ENCODE data around the gene CSF3R. TPM values are rescaled to one million over a fixed set of nuclear protein-coding genes. Genes with fewer than 3 reads are reported as not detected.

CSF3R gene
- total RNA-seq, 2 experiments from 2014 or later, result 3.7 to 4.1 TPM

GRCh38 chr1:36433102-36433501 lies 49.6 kb downstream of the CSF3R start:
- intact Hi-C loops (cut with DNase I, micrococcal nuclease), result no loop called here
- CTCF ChIA-PET, result no interaction called here

GRCh38 chr1:36432616-36433015 lies 50.1 kb downstream of the CSF3R start:
- H3K4me3 ChIP-seq (ENCODE audit: low read length), result no peak overlapping the region
- no peaks in the 10 kb centered on the region for H3K27me3 Mint-ChIP-seq
- CTCF ChIA-PET, result no interaction called here
- H3K9me3 Mint-ChIP-seq, result no peaks in the 10 kb centered on the region
- no peak overlapping the region for H3K27ac Mint-ChIP-seq
- no peaks in the 10 kb centered on the region for H3K27me3 ChIP-seq (ENCODE audit: control insufficient read depth in 1 of 2, insufficient read depth in 2 of 2, low read length in 2 of 2)
- H3K36me3 Mint-ChIP-seq (ENCODE audit: low read depth), result no peaks in the 10 kb centered on the region
- H3K27ac ChIP-seq (ENCODE audit: low read depth in 1 of 2, low read length in 2 of 2), result no peak overlapping the region
- POLR2A ChIA-PET, result no interaction called here
- H3K4me1 ChIP-seq (ENCODE audit: insufficient read depth, low read length), result no peaks in the 10 kb centered on the region
- no peaks in the 10 kb centered on the region for H3K4me1 Mint-ChIP-seq (ENCODE audit: low read depth)
- H3K36me3 ChIP-seq (ENCODE audit: insufficient read depth, low read length), result no peaks in the 10 kb centered on the region
- intact Hi-C loops (cut with DNase I, micrococcal nuclease), result no loop called here
- no peaks in the 10 kb centered on the region for H3K9me3 ChIP-seq (ENCODE audit: control insufficient read depth in 1 of 2, insufficient read depth in 1 of 2, low read length in 2 of 2)
- no peak for TF ChIP-seq CTCF (IDR thresholded peaks at IDR 0.05)
- ATAC-seq (ENCODE audit: poor library complexity) (no peak), DNase-seq (no peak)
- no peak overlapping the region for H3K4me3 Mint-ChIP-seq

More at GRCh38 chr1:36433102-36433501, 49.6 kb downstream of the CSF3R start:
- Histone ChIP-seq H3K4me1 (ENCODE audit: insufficient read depth, low read length) (no peaks in the 10 kb centered on the region), H3K4me3 (ENCODE audit: low read length) (no peak overlapping the region), H3K27ac (ENCODE audit: low read depth in 1 of 2, low read length in 2 of 2) (no peak overlapping the region), H3K27me3 (ENCODE audit: control insufficient read depth in 1 of 2, insufficient read depth in 2 of 2, low read length in 2 of 2) (no peaks in the 10 kb centered on the region), H3K36me3 (ENCODE audit: insufficient read depth, low read length) (no peaks in the 10 kb centered on the region), H3K9me3 (ENCODE audit: control insufficient read depth in 1 of 2, insufficient read depth in 1 of 2, low read length in 2 of 2) (no peaks in the 10 kb centered on the region)
- TF ChIP-seq CTCF (IDR thresholded peaks at IDR 0.05), result no peak
- Mint-ChIP-seq H3K9me3 (no peaks in the 10 kb centered on the region), H3K4me3 (no peak overlapping the region), H3K36me3 (ENCODE audit: low read depth) (no peaks in the 10 kb centered on the region), H3K27me3 (no peaks in the 10 kb centered on the region), H3K4me1 (ENCODE audit: low read depth) (no peaks in the 10 kb centered on the region), H3K27ac (no peak overlapping the region)
- ATAC-seq (ENCODE audit: poor library complexity) (no peak), DNase-seq (no peak)
- POLR2A ChIA-PET, result no interaction called here

GRCh38 chr1:36425791-36426190 lies 56.9 kb downstream of the CSF3R start:
- H3K27ac Mint-ChIP-seq, result no peak overlapping the region
- H3K4me3 Mint-ChIP-seq, result no peak overlapping the region
- H3K36me3 Mint-ChIP-seq (ENCODE audit: low read depth), result no peaks in the 10 kb centered on the region
- H3K4me3 ChIP-seq (ENCODE audit: low read length), result no peak overlapping the region
- H3K4me1 ChIP-seq (ENCODE audit: insufficient read depth, low read length), result peaks cover 7% of the 10 kb centered on the region
- no peak for TF ChIP-seq CTCF (IDR thresholded peaks at IDR 0.05)
- intact Hi-C loops (cut with DNase I, micrococcal nuclease), result no loop called here
- H3K4me1 Mint-ChIP-seq (ENCODE audit: low read depth), result peaks cover 8% of the 10 kb centered on the region
- ChIA-PET CTCF (interaction anchor here (1.5 kb wide), 1 partner anchor 140 kb away, joined by 5 read pairs; no protein-coding TSS in a partner anchor), POLR2A (interaction anchor here (0.7 kb wide), 1 partner anchor 19 kb away, joined by 4 read pairs; no protein-coding TSS in a partner anchor)
- H3K27me3 ChIP-seq (ENCODE audit: control insufficient read depth in 1 of 2, insufficient read depth in 2 of 2, low read length in 2 of 2), result no peaks in the 10 kb centered on the region
- H3K36me3 ChIP-seq (ENCODE audit: insufficient read depth, low read length), result no peaks in the 10 kb centered on the region
- ATAC-seq (ENCODE audit: poor library complexity) (no peak), DNase-seq (no peak)
- H3K9me3 Mint-ChIP-seq, result no peaks in the 10 kb centered on the region
- no peaks in the 10 kb centered on the region for H3K9me3 ChIP-seq (ENCODE audit: control insufficient read depth in 1 of 2, insufficient read depth in 1 of 2, low read length in 2 of 2)
- H3K27me3 Mint-ChIP-seq, result no peaks in the 10 kb centered on the region
- no peak overlapping the region for H3K27ac ChIP-seq (ENCODE audit: low read depth in 1 of 2, low read length in 2 of 2)

Measured in CD4-positive, alpha-beta T cell (primary cell).